GM18505 (cell line): ENCODE measurements around the gene KRTAP29-1.

ENCODE experiments used
- ATAC-seq: cut with Tn5 transposase; IDR thresholded peaks from one replicate; pipeline ENCODE4 v1.9.1; 2021; ENCODE audit not compliant: unreplicated experiment
- POLR2A ChIP-seq: IDR thresholded peaks from 4 replicates; pipeline ENCODE4 v1.6.1; 2011; ENCODE audit warnings: borderline replicate concordance; ENCODE audit not compliant: insufficient read depth, insufficient read length; ENCODE audit errors: extremely low read depth

Gene KRTAP29-1

DNA sequence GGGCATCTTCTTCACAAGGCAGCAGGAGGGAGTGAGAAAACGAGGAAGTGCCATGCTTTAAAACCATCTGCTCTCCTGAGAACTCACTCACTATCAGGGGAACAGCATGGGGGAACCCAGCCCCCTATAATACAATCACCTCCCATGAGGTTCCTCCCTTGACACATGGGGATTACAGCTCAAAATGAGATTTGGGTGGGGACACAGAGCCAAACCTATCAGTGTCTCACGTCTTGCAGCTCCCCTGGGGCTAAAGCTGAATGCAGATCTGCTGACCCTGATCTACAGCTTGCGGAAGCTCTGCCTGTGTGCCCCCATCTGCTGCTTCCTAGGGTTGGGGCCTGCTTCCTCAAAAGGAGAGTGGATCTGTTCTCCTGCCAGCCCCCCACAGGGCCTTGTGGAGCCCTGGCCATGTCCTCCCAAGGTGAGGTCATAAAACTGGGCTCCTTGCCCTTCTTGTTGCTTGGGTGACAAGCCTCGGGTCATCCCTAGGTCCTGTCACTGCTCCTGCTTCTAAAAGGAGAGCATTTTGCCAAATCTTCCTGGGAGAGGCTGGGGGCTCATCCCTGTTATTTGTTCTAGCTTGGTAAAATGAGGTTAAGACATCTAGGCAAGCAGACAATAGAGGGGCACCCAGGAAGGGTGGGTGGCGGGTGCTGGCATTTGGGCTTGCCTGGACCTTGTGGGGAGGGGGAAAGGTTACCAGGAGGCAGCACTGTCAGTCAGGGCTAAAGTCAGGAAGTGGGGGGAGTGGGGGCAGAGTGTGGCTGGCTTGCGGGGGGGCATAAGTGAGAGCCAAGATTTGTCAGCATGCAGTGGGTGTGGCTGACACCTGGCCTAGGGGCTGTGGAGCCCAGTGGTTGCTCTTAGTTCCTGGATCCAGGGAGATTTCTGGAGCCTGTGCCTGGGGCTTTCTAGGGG, 32.0 kb upstream of the KRTAP29-1 start:
- ATAC-seq: no peak
- TF ChIP-seq POLR2A: no peak

DNA sequence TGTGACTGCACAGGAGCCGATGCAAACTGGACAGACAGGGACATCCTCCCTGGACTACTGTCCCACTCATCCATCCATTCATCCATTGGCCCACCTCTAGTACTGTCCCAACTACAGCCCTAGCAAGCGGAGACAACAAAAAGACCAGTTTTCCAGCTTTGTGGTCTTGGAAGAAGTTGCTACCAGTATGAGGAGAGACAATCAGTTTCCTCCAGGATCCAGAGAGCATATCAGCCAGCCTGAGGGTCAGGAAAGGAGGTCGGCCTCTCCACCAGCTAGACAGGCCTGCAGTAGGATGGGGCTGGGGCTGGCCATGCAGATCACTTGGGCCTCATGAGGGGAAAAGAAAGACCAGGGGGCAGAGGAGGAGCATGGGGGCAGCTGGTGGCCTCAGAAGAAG, 31.2 kb upstream of the KRTAP29-1 start:
- ATAC-seq: no peak
- no peak for TF ChIP-seq POLR2A

DNA sequence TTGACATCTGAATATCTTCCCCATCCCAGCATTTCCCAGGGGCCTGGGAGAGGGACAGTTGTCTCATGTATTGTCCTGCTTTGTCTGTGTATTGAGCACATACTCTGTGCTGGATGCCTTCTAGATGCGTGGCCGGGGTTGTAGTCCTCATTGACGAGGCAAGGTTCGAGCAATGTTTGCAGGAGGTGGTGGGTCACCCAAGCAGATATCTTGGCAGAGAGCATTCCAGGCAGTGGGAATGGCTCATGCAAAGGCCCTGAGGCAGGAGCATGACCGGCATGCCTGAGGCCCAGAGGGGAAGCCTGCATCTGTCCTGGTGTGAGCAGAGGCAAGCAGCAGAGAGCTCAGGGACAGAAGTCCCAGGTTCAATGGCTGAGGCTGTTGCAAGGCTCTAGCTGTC, 30.4 kb upstream of the KRTAP29-1 start:
- TF ChIP-seq POLR2A: no peak
- no peak for ATAC-seq

GRCh38 chr17:41332239-41332638, 29.6 kb upstream of the KRTAP29-1 start:
- ATAC-seq: no peak
- no peak for TF ChIP-seq POLR2A

- no peak for TF ChIP-seq POLR2A
- no peak for ATAC-seq
Observed at GRCh38 chr17:41331606-41332005, 29.0 kb upstream of the KRTAP29-1 start.

- TF ChIP-seq POLR2A: no peak
- no peak for ATAC-seq
Observed at GRCh38 chr17:41329279-41329948, 26.8 kb upstream of the KRTAP29-1 start.

GRCh38 chr17:41328207-41328606, 25.6 kb upstream of the KRTAP29-1 start:
- no peak for ATAC-seq
- TF ChIP-seq POLR2A: no peak

GRCh38 chr17:41327411-41328120, 24.9 kb upstream of the KRTAP29-1 start:
- no peak for TF ChIP-seq POLR2A
- ATAC-seq: no peak

GRCh38 chr17:41326173-41327145, 23.8 kb upstream of the KRTAP29-1 start:
- TF ChIP-seq POLR2A: no peak
- ATAC-seq: no peak

GRCh38 chr17:41325611-41326010, 23.0 kb upstream of the KRTAP29-1 start:
- no peak for TF ChIP-seq POLR2A
- ATAC-seq: no peak

DNA sequence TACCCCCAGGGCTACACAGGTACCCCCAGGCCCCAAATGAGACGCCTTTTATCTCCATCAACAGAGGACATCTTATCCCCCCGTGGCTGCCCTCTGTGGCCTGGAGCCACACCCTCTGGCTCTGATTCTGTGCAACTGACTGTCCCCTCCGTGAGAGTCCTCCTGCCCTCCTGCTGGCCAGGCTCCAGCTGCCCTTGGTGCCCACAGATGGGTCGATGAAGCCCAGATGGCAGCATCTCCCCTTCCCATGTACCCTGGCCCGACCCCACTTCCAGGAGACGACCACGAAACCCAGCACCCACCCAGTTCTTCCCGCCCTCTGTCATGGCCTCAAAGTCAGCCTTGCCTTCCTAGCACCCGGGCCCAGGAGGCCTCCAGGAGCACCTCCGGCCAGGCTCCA, 22.5 kb upstream of the KRTAP29-1 start:
- no peak for ATAC-seq
- no peak for TF ChIP-seq POLR2A
